Fibroblast of lung (primary cell): ENCODE measurements around the gene TCF20. TPM values are rescaled to one million over a fixed set of nuclear protein-coding genes. Genes with fewer than 3 reads are reported as not detected.

Experiments used
- DNase-seq, 2 donors: peaks; one replicate each; pipeline versions ENCODE4 v3.0.0 to v3.0.0-alpha.2; 2010; ENCODE audit warnings: low read depth in 2 of 2
- H2AFZ ChIP-seq: 2 replicates; pipeline ENCODE4 v1.5.1; 2012; ENCODE audit warnings: low read length, control low read depth, inconsistent platforms
- H3K27ac ChIP-seq: 2 replicates; pipeline ENCODE4 v1.5.1; 2011; ENCODE audit warnings: low read length, control low read depth; ENCODE audit not compliant: insufficient read depth
- H3K27me3 ChIP-seq: 2 replicates; pipeline ENCODE4 v1.5.1; 2011; ENCODE audit warnings: mild to moderate bottlenecking, low read length; ENCODE audit not compliant: control insufficient read depth, insufficient read depth
- H3K36me3 ChIP-seq: 2 replicates; pipeline ENCODE4 v1.5.1; 2011; ENCODE audit warnings: low read length; ENCODE audit not compliant: control insufficient read depth, insufficient read depth
- H3K4me1 ChIP-seq: 2 replicates; pipeline ENCODE4 v1.5.1; 2011; ENCODE audit warnings: low read length; ENCODE audit not compliant: control insufficient read depth, insufficient read depth; ENCODE audit errors: extremely low read depth
- H3K4me2 ChIP-seq: 2 replicates; pipeline ENCODE4 v1.5.1; 2011; ENCODE audit warnings: low read length, control low read depth; ENCODE audit not compliant: insufficient read depth; ENCODE audit errors: extremely low read depth
- H3K4me3 ChIP-seq, 4 experiments: fragments of 200-600 bp in 1 of 4; sonication (generic) in 1 of 4; replicated peaks in 1 of 4; 2 replicates each; pipeline ENCODE4 v1.5.1; 2011 to 2016; ENCODE audit warnings: low read length in 4 of 4, low read depth in 3 of 4, mild to moderate bottlenecking in 3 of 4, control low read depth in 2 of 4, inconsistent platforms in 1 of 4, mixed read lengths in 1 of 4; ENCODE audit not compliant: insufficient read depth in 1 of 4; ENCODE audit errors: control extremely low read depth in 1 of 4
- H3K79me2 ChIP-seq: 2 replicates; pipeline ENCODE4 v1.5.1; 2012; ENCODE audit warnings: mild to moderate bottlenecking, low read length, inconsistent platforms; ENCODE audit not compliant: control insufficient read depth, insufficient read depth
- H3K9ac ChIP-seq: 2 replicates; pipeline ENCODE4 v1.5.1; 2011; ENCODE audit warnings: mild to moderate bottlenecking, low read length, control low read depth; ENCODE audit not compliant: insufficient read depth
- H3K9me3 ChIP-seq: 2 replicates; pipeline ENCODE4 v1.5.1; 2012; ENCODE audit warnings: low read depth, low read length; ENCODE audit not compliant: control insufficient read depth, insufficient read depth
- H4K20me1 ChIP-seq: 2 replicates; pipeline ENCODE4 v1.5.1; 2011; ENCODE audit warnings: low read length; ENCODE audit not compliant: control insufficient read depth, insufficient read depth; ENCODE audit errors: extremely low read depth
- EZH2 ChIP-seq: IDR thresholded peaks from 2 replicates; pipeline ENCODE4 v1.5.1; 2012; ENCODE audit warnings: low read length, control low read depth, mild to moderate bottlenecking; ENCODE audit errors: missing control alignments
- polyA plus RNA-seq, 2 donors: library from polyadenylated mRNA; depleted of rRNA in 1 of 2; stranded (reverse) in 1 of 2; unstranded in 1 of 2; fragments of >200 nt; gene quantifications; 2 replicates each; pipeline ENCODE4 v1.2.1, GENCODE V29; 2011 to 2012; ENCODE audit warnings: missing spikeins in 1 of 2
- total RNA-seq: library from RNA; depleted of rRNA; stranded (reverse); fragments of >200 nt; gene quantifications from 2 replicates; pipeline ENCODE4 v1.2.1, GENCODE V29; 2014
- TF ChIP-seq, protein P1 (sequence below), 2 donors: IDR thresholded peaks in 1 of 2; conservative IDR thresholded peaks in 1 of 2; 1 replicate in 1 of 2; 2 replicates in 1 of 2; pipeline ENCODE4 v1.5.1; 2011 to 2012; ENCODE audit warnings: low read length in 2 of 2, control low read depth in 1 of 2, inconsistent platforms in 1 of 2, low read depth in 1 of 2, mild to moderate bottlenecking in 1 of 2

Gene TCF20
- total and polyA plus RNA-seq, 2 donors (not counting 1 experiment from before 2014, with no cell fraction given), result 11.8 to 25.4 TPM

DNA sequence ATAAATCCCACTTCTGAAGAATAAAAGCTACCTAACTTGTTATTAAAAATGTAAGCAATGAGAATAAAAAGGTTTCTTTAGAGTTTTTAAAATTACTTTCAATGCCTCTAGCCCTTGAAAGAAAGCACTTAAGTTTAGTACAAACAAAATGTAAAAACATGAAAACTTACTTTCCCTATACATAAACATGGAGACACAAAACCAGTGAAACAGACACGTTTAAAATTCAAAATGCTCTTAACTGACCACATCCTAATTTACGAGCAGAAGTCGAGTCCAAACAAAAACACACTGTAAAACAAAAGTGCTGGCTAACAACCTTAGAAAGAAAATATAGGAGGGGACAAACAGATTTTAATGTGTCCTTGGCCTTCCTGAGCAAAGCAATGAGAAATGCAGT, 36.6 kb downstream of the TCF20 start:
- Histone ChIP-seq H3K79me2 (peaks cover 3% of the 10 kb centered on the region), H4K20me1 (no peaks in the 10 kb centered on the region), H3K4me1 (no peaks in the 10 kb centered on the region), H3K9ac (no peak overlapping the region), H3K9me3 (no peaks in the 10 kb centered on the region), H3K4me2 (no peak overlapping the region), H3K27ac (no peak overlapping the region), H3K4me3 (no peak overlapping the region), H3K27me3 (no peaks in the 10 kb centered on the region), H2AFZ (no peak overlapping the region), H3K36me3 (no peaks in the 10 kb centered on the region)
- DNase-seq, result no peak
- TF ChIP-seq EZH2, result no peak
- TF ChIP-seq, protein P1, sequence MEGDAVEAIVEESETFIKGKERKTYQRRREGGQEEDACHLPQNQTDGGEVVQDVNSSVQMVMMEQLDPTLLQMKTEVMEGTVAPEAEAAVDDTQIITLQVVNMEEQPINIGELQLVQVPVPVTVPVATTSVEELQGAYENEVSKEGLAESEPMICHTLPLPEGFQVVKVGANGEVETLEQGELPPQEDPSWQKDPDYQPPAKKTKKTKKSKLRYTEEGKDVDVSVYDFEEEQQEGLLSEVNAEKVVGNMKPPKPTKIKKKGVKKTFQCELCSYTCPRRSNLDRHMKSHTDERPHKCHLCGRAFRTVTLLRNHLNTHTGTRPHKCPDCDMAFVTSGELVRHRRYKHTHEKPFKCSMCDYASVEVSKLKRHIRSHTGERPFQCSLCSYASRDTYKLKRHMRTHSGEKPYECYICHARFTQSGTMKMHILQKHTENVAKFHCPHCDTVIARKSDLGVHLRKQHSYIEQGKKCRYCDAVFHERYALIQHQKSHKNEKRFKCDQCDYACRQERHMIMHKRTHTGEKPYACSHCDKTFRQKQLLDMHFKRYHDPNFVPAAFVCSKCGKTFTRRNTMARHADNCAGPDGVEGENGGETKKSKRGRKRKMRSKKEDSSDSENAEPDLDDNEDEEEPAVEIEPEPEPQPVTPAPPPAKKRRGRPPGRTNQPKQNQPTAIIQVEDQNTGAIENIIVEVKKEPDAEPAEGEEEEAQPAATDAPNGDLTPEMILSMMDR (conservative IDR thresholded peaks at IDR 0.05 in 1 of 2, IDR thresholded peaks at IDR 0.05 in 1 of 2; ENCODE audit: low read depth in 1 of 2, low read length in 2 of 2), result no peak

GRCh38 chr22:42231929-42232328, 38.5 kb downstream of the TCF20 start:
- no peak overlapping the region for H3K4me3 ChIP-seq
- H2AFZ ChIP-seq, result no peak overlapping the region
- H3K4me1 ChIP-seq, result no peaks in the 10 kb centered on the region
- no peaks in the 10 kb centered on the region for H3K36me3 ChIP-seq
- H4K20me1 ChIP-seq, result no peaks in the 10 kb centered on the region
- no peaks in the 10 kb centered on the region for H3K9me3 ChIP-seq
- H3K79me2 ChIP-seq, result peaks cover 8% of the 10 kb centered on the region
- TF ChIP-seq EZH2, result no peak
- TF ChIP-seq, protein P1 (conservative IDR thresholded peaks at IDR 0.05 in 1 of 2, IDR thresholded peaks at IDR 0.05 in 1 of 2; ENCODE audit: low read depth in 1 of 2, low read length in 2 of 2), result no peak
- no peaks in the 10 kb centered on the region for H3K27me3 ChIP-seq
- no peak for DNase-seq
- no peak overlapping the region for H3K4me2 ChIP-seq
- H3K9ac ChIP-seq, result no peak overlapping the region
- H3K27ac ChIP-seq, result no peak overlapping the region

DNA sequence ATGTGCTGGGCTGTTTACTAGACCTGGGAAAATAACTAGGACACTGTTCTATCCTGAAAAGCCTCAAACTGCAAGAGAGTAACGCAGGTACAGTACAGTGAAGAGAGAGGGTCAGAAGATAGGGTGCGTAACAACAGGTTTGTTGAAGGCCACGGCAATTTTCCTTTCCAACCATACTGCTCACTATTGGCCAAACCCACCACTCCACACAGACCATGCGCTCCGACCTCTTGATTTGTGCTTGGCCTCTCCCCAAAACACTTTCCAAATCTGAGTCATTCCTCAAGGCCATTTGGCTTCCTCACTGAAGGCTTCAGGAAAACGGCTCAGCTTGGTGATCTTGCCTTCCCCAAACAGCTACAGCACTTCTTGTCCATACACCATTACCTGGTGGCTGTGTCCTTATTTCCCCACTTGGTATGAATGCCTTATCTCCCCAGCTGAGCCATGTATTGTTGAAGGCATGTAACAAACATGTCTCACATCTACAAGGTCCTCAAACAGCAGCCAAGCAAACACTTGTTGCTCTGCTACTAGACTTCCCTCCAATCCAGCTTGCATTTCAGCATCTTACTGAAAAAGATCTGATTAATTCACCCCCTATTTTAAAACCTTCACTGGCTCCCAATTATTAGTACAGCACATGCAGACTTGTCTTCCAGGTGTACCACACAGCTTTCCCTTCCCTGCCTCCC, 40.9 kb downstream of the TCF20 start:
- Histone ChIP-seq H3K4me3 (no peak overlapping the region), H3K4me1 (no peaks in the 10 kb centered on the region), H3K36me3 (no peaks in the 10 kb centered on the region), H3K27ac (no peak overlapping the region), H3K9me3 (no peaks in the 10 kb centered on the region), H4K20me1 (no peaks in the 10 kb centered on the region), H3K4me2 (no peak overlapping the region), H3K79me2 (peaks cover 8% of the 10 kb centered on the region), H3K9ac (no peak overlapping the region), H2AFZ (no peak overlapping the region), H3K27me3 (no peaks in the 10 kb centered on the region)
- peak; percentile 61 to 74 for DNase-seq
- TF ChIP-seq, protein P1 (conservative IDR thresholded peaks at IDR 0.05 in 1 of 2, IDR thresholded peaks at IDR 0.05 in 1 of 2; ENCODE audit: low read depth in 1 of 2, low read length in 2 of 2), result no peak
